ENCODE results near the gene CUL5.

The CUL5 gene

GRCh38 chr11:108034952-108035351 lies 26.3 kb downstream of the CUL5 start:
- no peak for TF ChIP-seq CTCF (IDR thresholded peaks at IDR 0.05)
- Histone ChIP-seq H3K27ac (no peak overlapping the region), H3K9me3 (no peaks in the 10 kb centered on the region), H3K36me3 (peaks cover 33% of the 10 kb centered on the region), H3K4me1 (ENCODE audit: control insufficient read depth in 1 of 2, insufficient read depth in 1 of 2, low read depth in 1 of 2, low read length in 1 of 2) (no peaks in the 10 kb centered on the region), H3K27me3 (no peaks in the 10 kb centered on the region), H3K4me3 (ENCODE audit: low read depth in 1 of 2, low read length in 1 of 2) (no peak overlapping the region)

- peaks cover 33% of the 10 kb centered on the region for H3K36me3 ChIP-seq
- H3K4me1 ChIP-seq (ENCODE audit: control insufficient read depth in 1 of 2, insufficient read depth in 1 of 2, low read depth in 1 of 2, low read length in 1 of 2): no peaks in the 10 kb centered on the region
- H3K9me3 ChIP-seq: no peaks in the 10 kb centered on the region
- no peak overlapping the region for H3K4me3 ChIP-seq (ENCODE audit: low read depth in 1 of 2, low read length in 1 of 2)
- no peak for TF ChIP-seq CTCF (IDR thresholded peaks at IDR 0.05)
- H3K27me3 ChIP-seq: no peaks in the 10 kb centered on the region
- no peak overlapping the region for H3K27ac ChIP-seq
Observed at GRCh38 chr11:108035690-108036089, 27.0 kb downstream of the CUL5 start.

GRCh38 chr11:108037211-108037610 lies 28.5 kb downstream of the CUL5 start:
- peaks cover 33% of the 10 kb centered on the region for H3K36me3 ChIP-seq
- no peaks in the 10 kb centered on the region for H3K27me3 ChIP-seq
- H3K4me3 ChIP-seq (ENCODE audit: low read depth in 1 of 2, low read length in 1 of 2): no peak overlapping the region
- H3K9me3 ChIP-seq: no peaks in the 10 kb centered on the region
- no peaks in the 10 kb centered on the region for H3K4me1 ChIP-seq (ENCODE audit: control insufficient read depth in 1 of 2, insufficient read depth in 1 of 2, low read depth in 1 of 2, low read length in 1 of 2)
- TF ChIP-seq CTCF (IDR thresholded peaks at IDR 0.05): no peak
- H3K27ac ChIP-seq: no peak overlapping the region

- H3K27ac ChIP-seq: no peak overlapping the region
- H3K4me3 ChIP-seq (ENCODE audit: low read depth in 1 of 2, low read length in 1 of 2): no peak overlapping the region
- TF ChIP-seq CTCF (IDR thresholded peaks at IDR 0.05): no peak
- H3K9me3 ChIP-seq: no peaks in the 10 kb centered on the region
- peaks cover 33% of the 10 kb centered on the region for H3K36me3 ChIP-seq
- no peaks in the 10 kb centered on the region for H3K4me1 ChIP-seq (ENCODE audit: control insufficient read depth in 1 of 2, insufficient read depth in 1 of 2, low read depth in 1 of 2, low read length in 1 of 2)
- H3K27me3 ChIP-seq: no peaks in the 10 kb centered on the region
Observed at GRCh38 chr11:108037636-108038035, 28.9 kb downstream of the CUL5 start.

DNA sequence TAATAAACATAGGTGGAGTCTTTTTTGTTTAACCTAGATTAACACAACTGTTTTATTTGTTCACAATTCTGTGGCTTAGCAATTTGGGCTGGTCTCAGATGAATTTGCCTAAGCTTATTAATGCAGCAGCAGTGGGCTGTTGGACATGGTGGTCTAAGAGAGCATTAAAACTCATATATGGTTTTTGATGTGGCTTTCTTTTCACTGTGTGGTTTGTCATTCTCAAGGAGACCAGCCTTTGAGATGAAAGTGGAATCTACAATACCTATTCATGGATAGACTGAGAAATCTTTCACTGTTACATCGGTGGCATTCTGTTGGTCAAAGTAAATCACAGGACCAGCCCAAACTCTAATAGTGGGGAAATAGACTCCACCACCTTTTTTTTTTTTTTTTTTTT lies 39.6 kb downstream of the CUL5 start:
- Histone ChIP-seq H3K4me1 (ENCODE audit: control insufficient read depth in 1 of 2, insufficient read depth in 1 of 2, low read depth in 1 of 2, low read length in 1 of 2) (no peaks in the 10 kb centered on the region), H3K9me3 (no peaks in the 10 kb centered on the region), H3K4me3 (ENCODE audit: low read depth in 1 of 2, low read length in 1 of 2) (no peak overlapping the region), H3K27me3 (no peaks in the 10 kb centered on the region), H3K36me3 (peaks cover 40% of the 10 kb centered on the region), H3K27ac (no peak overlapping the region)
- TF ChIP-seq CTCF (IDR thresholded peaks at IDR 0.05): no peak

DNA sequence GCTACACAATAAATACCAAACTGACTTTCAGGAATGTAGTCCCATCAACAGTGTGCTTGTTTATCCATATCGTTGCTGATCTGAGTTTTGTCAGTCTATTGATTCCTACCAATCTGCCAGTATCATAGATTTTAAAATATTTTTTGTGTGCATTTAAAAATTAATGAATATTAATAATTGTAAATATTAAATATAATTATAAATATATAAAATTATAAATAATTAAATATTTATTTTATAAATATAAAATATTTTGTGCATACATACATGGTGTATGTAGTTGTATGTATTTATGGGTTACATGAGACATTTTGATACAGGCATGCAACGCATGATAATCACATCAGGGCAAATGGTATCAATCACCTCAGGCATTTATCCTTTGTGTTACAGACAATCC lies 53.6 kb downstream of the CUL5 start:
- TF ChIP-seq CTCF (IDR thresholded peaks at IDR 0.05): no peak
- Histone ChIP-seq H3K4me3 (ENCODE audit: low read depth in 1 of 2, low read length in 1 of 2) (no peak overlapping the region), H3K36me3 (peaks cover 36% of the 10 kb centered on the region)

More for the DNA sequence above, 53.6 kb downstream of the CUL5 start:
- H3K27me3 ChIP-seq: no peaks in the 10 kb centered on the region
- no peak overlapping the region for H3K27ac ChIP-seq
- H3K4me1 ChIP-seq (ENCODE audit: control insufficient read depth in 1 of 2, insufficient read depth in 1 of 2, low read depth in 1 of 2, low read length in 1 of 2): no peaks in the 10 kb centered on the region
- H3K9me3 ChIP-seq: no peaks in the 10 kb centered on the region
